ENCODE measurements around the gene WNT3.

GRCh38 chr17:46851029-46851741 is 32.7 kb upstream of the WNT3 start, which contains the start of gene WNT9B:
- TF ChIP-seq REST (IDR thresholded peaks at IDR 0.05) (no peak), CTCF (IDR thresholded peaks at IDR 0.05) (peak; percentile 28; the same call in 2 of the 3 replicates), MYC (IDR thresholded peaks at IDR 0.05; ENCODE audit: borderline replicate concordance, low read length) (no peak), HEYL (CRISPR knock-in tag; IDR thresholded peaks at IDR 0.05) (no peak), FOXS1 (CRISPR knock-in tag; IDR thresholded peaks at IDR 0.05) (no peak), PHF8 (IDR thresholded peaks at IDR 0.05; ENCODE audit: borderline replicate concordance, low read depth) (no peak), NR3C1 (IDR thresholded peaks at IDR 0.05) (no peak), PBX3 (IDR thresholded peaks at IDR 0.05) (no peak)

Data from A549 (cell line).